Astrocyte of the spinal cord (primary cell): Measurements from ENCODE around the gene MACROD2.
"Not testable (repeated sequence)": the region's sequence is repeated elsewhere in the genome, so short reads cannot be mapped to it uniquely, and the experiment has no call there.

Source experiments
- DNase-seq: peaks from one replicate; pipeline ENCODE4 v3.0.0; 2011; ENCODE audit warnings: low read depth, low spot score
- H3K4me3 ChIP-seq: 2 replicates; pipeline ENCODE4 v1.5.1; 2011; ENCODE audit warnings: low read depth, mild to moderate bottlenecking, low read length, moderate library complexity
- CTCF ChIP-seq: IDR thresholded peaks from 2 replicates; pipeline ENCODE4 v1.5.1; 2012; ENCODE audit warnings: low read depth, mild to moderate bottlenecking, low read length, inconsistent platforms
- in situ Hi-C: cut with HindIII; loops from 2 replicates; pipeline ENCODE4 v1.10.0; 2017; ENCODE audit warnings: low sequenced_read_pairs

Gene MACROD2

GRCh38 chr20:14009208-14009607 is 13.9 kb downstream of the MACROD2 start:
- H3K4me3 ChIP-seq = no peak overlapping the region
- in situ Hi-C loops = no loop called here
- DNase-seq = no peak
- no peak for TF ChIP-seq CTCF

GRCh38 chr20:14012671-14013070 is 17.4 kb downstream of the MACROD2 start:
- no peak for TF ChIP-seq CTCF
- in situ Hi-C loops = no loop called here
- no peak for DNase-seq

GRCh38 chr20:14030991-14031390 is 35.7 kb downstream of the MACROD2 start:
- in situ Hi-C loops = no loop called here
- H3K4me3 ChIP-seq = no peak overlapping the region
- TF ChIP-seq CTCF = no peak
- DNase-seq = no peak

More at GRCh38 chr20:14012671-14013070, 17.4 kb downstream of the MACROD2 start:
- H3K4me3 ChIP-seq = no peak overlapping the region

GRCh38 chr20:14033310-14033709 is 38.0 kb downstream of the MACROD2 start:
- no peak for TF ChIP-seq CTCF

GRCh38 chr20:14036567-14036966 is 41.3 kb downstream of the MACROD2 start:
- DNase-seq = no peak
- no peak overlapping the region for H3K4me3 ChIP-seq
- no peak for TF ChIP-seq CTCF
- in situ Hi-C loops = no loop called here

More at GRCh38 chr20:14033310-14033709, 38.0 kb downstream of the MACROD2 start:
- in situ Hi-C loops = no loop called here
- H3K4me3 ChIP-seq = no peak overlapping the region
- no peak for DNase-seq

GRCh38 chr20:14044712-14045276 is 49.5 kb downstream of the MACROD2 start:
- in situ Hi-C loops, H3K4me3 ChIP-seq, DNase-seq: not testable (repeated sequence)

- TF ChIP-seq CTCF = no peak
- in situ Hi-C loops = no loop called here
- DNase-seq = no peak
- H3K4me3 ChIP-seq = no peak overlapping the region
Observed at GRCh38 chr20:14046534-14046933, 51.2 kb downstream of the MACROD2 start.
